Measurements from ENCODE around the gene DSCAM.
A peak's percentile ranks its signal among the peaks of the same experiment; 100 is the strongest.
"Not testable (repeated sequence)": the region's sequence is repeated elsewhere in the genome, so short reads cannot be mapped to it uniquely, and the experiment has no call there.

The DSCAM gene

DNA sequence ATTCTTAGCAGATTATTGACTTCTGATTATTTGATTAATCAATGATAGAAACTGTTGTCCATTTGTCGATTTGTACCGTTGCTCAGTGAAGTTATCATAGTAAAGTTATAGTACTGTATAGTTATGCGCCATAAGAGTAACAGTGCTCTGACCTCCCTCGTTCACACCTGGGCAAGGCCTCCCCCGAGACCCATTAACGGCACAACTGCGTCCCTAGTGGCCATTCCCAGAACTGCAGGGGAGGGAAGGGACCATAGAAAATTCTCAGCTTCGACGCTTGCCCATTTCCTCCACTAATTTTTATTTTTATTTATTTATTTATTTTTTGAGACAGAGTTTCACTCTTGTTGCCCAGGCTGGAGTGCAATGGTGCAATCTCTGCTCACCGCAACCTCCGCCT, 334.4 kb downstream of the DSCAM start:
- DNase-seq, result no peak

DNA sequence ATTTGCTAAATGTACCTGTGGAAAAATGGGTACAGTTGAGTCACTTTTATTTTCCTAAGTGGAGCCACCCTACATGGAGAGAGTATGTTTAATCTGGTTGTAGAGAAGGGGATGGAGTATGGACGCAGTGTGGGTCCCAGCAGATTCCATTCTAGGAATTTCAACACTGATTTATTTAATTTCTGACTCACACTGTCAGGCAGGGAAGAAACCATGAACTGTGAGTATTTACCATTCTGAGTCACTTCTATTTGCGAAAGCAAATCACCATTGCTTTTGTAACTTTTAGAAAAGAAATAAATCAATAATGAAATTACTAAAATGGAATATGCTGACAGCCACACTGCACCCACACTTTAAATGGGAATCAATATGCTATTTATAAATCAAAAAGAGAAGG, 339.0 kb downstream of the DSCAM start:
- no peak for DNase-seq

DNA sequence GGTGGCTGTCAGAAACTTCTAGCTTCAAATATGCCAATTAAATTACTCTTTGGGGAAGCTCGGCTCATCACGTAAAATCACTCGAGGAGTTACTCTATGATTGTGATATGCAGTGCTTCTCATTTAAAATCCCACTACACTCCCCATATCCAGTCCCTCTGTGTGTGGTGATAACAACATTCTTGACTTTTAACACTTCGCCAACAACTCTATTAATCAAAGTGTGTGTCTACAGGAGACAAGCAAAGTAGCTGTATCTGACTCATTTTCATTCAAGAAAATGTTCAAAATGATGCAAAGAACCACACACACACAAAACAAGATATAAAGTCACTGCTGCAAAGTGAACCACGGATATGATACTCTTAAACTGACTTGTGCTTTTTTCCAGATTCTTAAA, 341.3 kb downstream of the DSCAM start:
- DNase-seq, result no peak

DNA sequence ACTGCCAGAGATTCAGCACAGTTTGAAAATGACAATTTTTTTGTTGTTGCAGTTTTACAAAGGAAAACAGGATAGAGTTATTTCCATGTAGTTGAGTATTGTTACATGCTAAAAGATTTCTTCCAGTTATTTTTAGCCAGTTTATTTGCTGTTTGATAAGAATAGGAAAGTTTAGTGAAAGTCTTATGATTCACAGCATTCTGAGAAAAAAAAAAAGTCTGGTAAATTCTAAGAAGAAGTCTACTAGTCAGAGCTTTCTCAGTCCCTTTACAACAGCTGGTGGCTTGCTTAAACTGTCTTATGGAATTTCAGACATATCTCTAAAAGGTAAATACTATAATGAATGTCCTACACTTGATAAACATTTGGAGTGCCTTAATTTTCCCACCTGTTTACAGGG, 341.7 kb downstream of the DSCAM start:
- no peak for DNase-seq

DNA sequence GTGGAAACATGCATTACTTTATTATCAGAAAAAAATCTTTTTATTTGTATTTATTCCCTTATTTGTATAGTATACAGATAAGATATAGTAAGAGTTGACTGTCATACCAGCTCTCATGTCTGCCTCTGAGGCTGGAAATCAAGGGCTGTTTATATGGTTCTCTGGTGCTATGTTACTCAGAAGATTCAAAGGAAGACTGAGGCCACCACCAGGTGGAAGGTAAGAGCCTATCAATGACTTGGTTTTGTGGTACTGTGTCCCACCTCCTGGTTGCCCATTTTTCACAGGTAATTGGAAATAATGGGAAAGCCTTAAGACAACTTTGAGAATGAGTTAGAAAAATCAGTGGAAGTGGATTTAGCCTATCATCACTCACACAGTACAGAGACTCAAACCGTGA, 342.1 kb downstream of the DSCAM start:
- no peak for DNase-seq

GRCh38 chr21:40496116-40496515, 350.8 kb downstream of the DSCAM start:
- no peak for DNase-seq

GRCh38 chr21:40490408-40490807, 356.6 kb downstream of the DSCAM start:
- DNase-seq, result no peak

DNA sequence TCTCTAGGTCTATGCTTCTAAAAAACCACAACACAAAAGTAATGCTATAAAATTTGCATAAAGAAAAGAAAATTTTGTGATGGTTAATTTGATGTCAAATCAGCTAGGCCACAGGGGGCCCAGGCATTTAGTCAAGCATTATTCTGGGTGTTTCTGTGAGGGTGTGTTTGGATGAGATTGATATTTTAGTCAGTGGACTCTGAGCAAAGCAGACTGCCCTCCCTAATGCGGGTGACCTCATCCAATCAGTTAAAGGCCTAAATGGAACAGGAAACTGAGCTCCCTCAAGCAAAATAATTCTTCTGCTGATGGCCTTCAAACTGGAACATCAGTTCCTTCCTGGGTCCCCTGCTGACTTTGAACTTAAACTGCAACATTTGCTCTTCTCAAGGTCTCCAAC, 358.0 kb downstream of the DSCAM start:
- no peak for DNase-seq

DNA sequence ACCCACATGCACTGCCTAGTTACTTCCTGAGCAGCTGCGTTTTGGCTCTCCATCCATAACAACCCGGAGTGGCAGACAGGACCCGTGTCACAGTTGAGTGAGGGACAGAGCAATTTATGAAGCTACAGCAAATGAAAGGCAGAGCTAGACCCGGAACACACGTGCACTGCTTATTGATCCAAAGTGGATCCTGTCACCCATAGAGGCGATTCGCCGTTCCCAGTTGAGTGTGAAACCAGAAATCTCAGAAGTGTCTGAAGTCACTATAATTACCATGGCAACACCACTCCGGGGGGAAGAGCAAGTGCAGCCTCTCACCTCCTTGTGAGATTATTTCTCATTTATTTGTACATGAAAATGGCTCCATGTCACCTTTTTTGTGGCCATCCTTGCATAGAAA, 365.2 kb downstream of the DSCAM start:
- peak; percentile 85 for DNase-seq

GRCh38 chr21:40474513-40474912, 372.4 kb downstream of the DSCAM start:
- DNase-seq, result no peak

DNA sequence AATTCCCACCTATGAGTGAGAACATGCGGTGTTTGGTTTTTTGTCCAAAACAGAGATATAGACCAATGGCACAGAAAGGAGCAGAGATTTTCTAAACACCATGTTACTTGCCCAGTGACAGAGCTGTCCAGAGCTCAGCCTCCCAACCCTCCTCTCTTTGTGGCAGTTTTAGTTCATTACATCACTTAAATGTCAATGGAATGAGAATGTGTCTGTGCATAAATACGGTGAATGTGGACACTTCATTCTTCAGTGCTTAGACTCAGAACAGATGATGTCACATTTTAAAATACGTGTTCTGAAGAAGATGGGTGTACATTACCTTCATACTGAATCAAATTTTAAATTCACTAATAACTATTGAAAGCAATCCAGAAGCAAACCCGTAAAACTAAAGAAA, 374.9 kb downstream of the DSCAM start:
- DNase-seq, result no peak

DNA sequence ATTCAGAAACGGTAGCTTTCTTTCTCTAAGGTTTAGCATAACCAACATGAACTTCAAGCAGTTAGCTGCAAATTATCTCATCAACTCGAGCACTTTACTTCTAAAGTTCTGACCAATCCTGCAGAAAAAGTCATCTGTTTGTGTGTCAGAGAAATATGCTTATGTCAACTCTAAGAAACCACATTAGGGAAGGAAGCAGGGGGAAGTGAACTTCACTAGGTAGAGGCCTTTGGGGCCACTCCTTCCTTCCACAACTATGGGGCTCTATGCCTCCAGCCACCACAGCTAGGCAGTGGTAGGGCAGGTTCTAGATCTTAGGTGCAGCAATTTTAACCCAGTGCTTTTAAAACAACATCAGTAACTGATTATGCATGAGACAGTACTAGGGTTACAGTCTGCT, 375.9 kb downstream of the DSCAM start:
- DNase-seq, result no peak

- peak; percentile 51 for DNase-seq
These were observed 380.0 kb downstream of the DSCAM start for GRCh38 chr21:40466893-40467483.

DNA sequence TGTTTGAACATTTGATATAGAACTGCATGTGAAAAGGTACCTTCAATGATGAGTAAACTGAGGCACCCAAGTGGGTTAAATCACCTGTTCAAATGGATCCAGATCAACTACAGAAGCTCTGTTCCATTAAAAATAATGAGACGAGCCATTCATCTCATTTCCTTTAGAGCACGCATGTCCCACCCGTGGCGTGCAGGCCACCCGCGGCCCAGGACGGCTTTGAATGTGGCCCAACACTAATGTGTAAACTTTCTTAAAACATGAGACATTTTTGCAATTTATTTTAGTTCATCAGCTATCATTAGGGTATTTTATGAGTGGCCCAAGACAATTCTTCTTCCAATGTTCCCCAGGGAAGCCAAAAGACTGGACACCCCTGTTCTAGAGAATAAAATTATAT, 381.6 kb downstream of the DSCAM start:
- DNase-seq, result no peak

GRCh38 chr21:40463176-40463575, 383.8 kb downstream of the DSCAM start:
- no peak for DNase-seq

DNA sequence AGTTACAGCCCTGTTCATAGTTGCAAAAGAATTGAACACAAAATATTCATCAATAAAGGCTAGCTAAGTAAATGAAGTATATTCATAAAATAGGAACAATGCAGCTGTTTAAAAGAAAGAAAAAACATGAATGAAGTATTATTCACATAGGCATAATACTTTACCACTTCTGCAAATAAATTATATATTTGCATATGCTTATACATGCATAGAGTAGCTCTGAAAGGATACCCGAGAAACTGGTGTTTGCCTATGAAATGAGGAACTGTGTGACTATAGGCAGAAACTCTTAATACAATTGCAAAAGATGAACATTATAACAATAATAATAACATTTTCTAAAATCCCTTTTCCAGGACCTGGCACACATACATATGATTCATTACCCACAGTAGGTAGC, 385.9 kb downstream of the DSCAM start:
- DNase-seq, result no peak

DNA sequence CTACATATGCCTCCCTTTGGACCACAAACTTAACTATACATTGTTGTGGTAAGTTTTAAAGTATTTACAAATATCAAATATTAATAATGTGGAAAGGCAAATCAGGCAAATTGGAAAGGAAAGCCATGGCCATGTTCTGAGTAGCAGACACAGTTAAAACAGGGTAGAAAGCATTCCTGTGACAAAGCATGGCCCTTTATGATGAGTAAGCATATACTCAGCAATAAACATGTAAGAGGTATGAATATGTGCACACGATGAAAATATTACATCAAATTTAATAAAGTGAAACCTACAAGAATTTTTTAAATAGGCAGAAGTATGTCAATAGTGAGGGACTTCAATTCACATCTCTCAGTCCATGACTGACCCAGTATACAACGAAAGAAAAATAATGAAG, 389.2 kb downstream of the DSCAM start:
- DNase-seq, result no peak

GRCh38 chr21:40454057-40454456, 392.9 kb downstream of the DSCAM start:
- DNase-seq, result no peak

GRCh38 chr21:40453183-40453582, 393.8 kb downstream of the DSCAM start:
- no peak for DNase-seq

DNA sequence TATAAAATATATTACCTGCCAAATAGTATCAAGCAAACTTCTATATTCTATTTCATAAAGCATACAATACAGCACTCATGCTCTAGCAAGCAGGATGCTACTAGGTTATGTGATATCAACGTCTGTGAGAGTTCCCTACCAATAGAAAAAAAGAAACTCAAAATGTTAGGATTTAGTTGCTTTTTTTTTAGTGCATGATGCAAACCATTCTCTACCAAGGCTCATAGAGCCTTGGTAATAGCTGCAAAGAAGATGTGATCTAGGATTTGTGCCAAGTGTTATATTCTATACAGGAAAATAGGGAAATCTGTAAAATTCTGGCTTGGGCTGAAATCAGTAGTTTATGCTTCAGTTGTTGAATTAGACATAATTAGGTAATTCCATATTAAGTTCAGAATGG, 394.4 kb downstream of the DSCAM start:
- DNase-seq, result no peak

GRCh38 chr21:40447016-40447415, 399.9 kb downstream of the DSCAM start:
- DNase-seq, result no peak

GRCh38 chr21:40445349-40445921, 401.5 kb downstream of the DSCAM start:
- DNase-seq, result no peak

GRCh38 chr21:40439581-40439980, 407.4 kb downstream of the DSCAM start:
- DNase-seq, result not testable (repeated sequence)

DNA sequence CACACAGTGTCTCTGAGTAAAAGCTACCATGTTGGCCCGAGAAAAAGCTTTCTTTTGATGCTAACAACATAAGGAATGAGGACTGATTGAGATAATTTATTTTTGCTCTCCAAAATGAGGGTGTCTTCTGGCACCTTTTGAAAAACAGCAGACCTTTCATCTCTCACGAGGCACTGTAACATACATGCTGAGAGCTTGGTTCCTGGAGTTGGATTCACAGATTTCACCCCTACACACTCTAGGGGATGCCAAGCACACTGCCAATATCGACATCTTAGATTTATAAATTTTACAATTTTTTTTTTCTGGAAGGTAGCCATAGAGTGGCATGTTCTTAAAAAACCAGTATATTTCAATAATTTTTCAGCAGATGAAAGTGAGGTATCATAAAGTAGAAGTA, 408.3 kb downstream of the DSCAM start:
- no peak for DNase-seq

DNA sequence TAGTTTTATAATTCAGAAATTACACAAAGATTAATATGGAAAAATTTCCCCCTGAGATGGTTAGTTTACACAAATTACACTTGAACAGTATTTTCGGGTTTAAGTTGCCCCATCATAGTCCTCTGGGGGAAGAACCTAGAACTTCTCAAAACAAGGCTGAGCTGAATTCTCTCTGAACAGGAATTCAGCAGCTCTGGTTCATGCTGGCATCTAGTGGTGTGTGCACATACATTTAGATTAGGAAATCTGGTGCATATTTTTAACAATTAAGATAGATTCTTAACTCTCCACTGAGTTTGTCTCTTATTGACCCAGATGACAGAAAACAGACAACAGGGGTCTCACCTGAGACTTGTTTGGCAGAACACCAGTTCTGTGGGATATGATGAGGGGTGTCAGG, 410.7 kb downstream of the DSCAM start:
- no peak for DNase-seq

DNA sequence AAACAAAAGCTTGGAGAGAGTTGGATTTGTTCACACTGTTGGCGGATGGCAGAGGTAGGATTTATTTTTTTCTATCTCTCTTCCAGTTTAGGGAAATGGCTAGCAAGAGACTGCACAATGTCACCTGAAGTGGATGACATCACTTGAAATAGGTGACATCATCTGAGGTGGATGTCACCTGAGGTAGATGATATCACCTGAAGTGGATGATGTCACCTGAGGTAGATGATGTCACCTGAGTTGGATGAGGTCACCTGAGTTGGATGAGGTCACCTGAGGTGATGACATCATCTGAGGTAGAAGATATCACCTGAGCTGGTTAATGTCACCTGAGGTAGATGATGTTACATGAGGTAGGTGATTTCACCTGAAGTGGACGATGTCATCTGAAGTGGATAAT, 413.4 kb downstream of the DSCAM start:
- no peak for DNase-seq
